Ectodermal cell (in vitro differentiated cells): ENCODE results near the gene PDK2.

Source experiments
- H3K27ac ChIP-seq: 2 replicates; pipeline ENCODE4 v1.7.0; 2013; ENCODE audit warnings: mild to moderate bottlenecking, low read depth, low read length; ENCODE audit not compliant: insufficient read depth, poor library complexity, severe bottlenecking
- H3K27me3 ChIP-seq: 2 replicates; pipeline ENCODE4 v1.7.0; 2013; ENCODE audit warnings: mild to moderate bottlenecking, low read length; ENCODE audit not compliant: insufficient read depth, control insufficient read depth, poor library complexity, severe bottlenecking
- H3K36me3 ChIP-seq: one replicate; pipeline ENCODE4 v1.7.0; 2013; ENCODE audit warnings: low read length; ENCODE audit not compliant: control insufficient read depth, insufficient read depth
- H3K4me1 ChIP-seq: one replicate; pipeline ENCODE4 v1.7.0; 2013; ENCODE audit warnings: low read length; ENCODE audit not compliant: control insufficient read depth, insufficient read depth
- H3K4me3 ChIP-seq: 2 replicates; pipeline ENCODE4 v1.7.0; 2013; ENCODE audit warnings: low read depth, low read length, control low read depth; ENCODE audit not compliant: insufficient read depth
- H3K9me3 ChIP-seq: 2 replicates; pipeline ENCODE4 v1.7.0; 2013; ENCODE audit warnings: mild to moderate bottlenecking, low read length, moderate library complexity; ENCODE audit not compliant: control insufficient read depth
- WGBS, 2 experiments: methylation state at CpG; one replicate each; pipeline ENCODE4 v1.1.7; 2013; ENCODE audit warnings: missing lambda C conversion rate in 2 of 2; 5-methylcytosine and 5-hydroxymethylcytosine counted together

The PDK2 gene

DNA sequence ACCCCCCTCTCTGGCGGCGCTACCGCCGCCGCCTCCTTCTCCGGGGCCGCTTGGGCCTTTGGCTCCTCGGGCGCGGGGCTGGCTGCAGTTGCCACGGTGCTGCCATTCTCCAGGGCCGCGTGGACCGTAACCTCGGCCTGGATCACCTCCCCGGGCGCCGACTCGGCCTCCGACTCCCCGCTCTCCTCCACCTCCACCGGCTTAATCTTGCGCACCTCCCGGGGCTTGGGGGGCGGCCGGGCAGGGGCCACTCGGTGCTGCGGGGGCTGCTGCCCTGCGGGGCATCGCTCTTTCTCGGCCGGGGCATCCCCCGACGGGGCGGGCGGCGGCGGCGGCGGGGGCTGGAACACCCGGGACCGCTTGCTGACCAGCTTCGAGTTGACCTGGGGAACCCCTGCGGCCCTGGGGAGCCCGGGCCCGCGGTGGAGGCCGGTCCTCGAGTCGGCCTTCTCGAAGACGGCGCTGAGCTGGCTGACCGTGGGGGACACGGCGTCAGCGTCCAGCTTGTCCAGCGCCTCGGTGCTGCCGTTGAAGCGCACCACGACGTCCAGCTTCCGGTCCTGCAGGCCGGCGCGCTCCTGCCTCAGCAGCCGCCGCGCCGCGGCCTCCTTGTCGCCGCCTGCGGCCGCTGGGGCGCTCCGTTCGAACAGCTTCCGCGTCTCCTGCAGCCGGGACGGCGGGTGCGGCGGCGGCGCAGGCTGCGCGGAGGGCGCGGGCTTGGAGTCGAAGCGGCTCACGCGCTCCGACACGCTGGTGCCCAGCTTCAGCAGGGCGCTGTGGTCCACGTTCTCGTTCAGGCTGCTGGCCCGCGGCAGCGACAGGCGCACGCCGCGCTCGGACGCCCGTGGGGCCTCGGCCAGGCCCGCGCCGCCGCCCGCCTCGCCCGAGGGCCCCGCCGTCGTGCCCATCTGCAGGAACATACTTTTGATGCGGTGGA lies 54.5 kb downstream of the PDK2 start:
- Histone ChIP-seq H3K4me3 (peak overlapping the region; percentile 70), H3K27me3 (peaks cover 16% of the 10 kb centered on the region), H3K9me3 (no peaks in the 10 kb centered on the region), H3K36me3 (peaks cover 4% of the 10 kb centered on the region), H3K27ac (no peak overlapping the region), H3K4me1 (peaks cover 38% of the 10 kb centered on the region)
- 0 to 1% methylated on average over 123 of the region's 123 CpGs for WGBS, 2 experiments

DNA sequence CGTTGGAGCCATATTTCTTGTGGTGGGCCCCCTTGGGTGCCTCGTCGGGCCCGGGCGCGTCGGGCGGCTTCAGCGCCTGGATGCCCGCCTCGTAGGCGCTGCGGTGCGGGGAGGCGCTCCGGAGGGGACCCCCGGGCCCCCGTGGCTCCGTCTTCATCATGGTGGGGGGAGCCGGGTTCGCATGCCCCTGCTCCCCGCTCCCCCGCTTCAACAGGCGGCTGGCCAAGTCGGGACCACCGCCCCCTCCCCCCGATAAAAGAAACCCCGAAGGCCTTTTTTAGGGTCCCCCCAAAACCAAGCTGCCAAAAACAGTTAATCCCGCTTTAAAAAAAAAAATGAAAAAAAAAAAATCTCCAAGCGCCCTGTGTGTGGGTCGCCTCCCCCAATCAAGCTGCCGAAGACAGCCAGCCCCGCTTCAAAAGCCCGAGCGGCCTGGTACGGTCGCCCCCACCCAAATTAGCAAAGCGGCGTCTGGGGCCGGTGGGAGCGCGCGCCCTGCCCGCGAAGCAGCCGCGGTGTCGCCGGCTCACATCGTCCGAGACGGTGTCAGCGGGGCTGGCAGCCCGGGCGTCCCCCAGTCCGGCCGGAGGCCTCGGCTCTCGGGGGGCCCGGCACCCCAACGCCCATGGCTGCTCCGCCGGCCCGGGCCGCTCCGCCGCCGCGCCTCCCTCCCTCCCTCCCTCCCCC lies 55.3 kb downstream of the PDK2 start, which contains the start of gene PPP1R9B:
Gene PPP1R9B (minus strand): TSS at position 324 of the 687 bp plus-strand sequence. CDS start 164 bp downstream, at position 160.
- 0% methylated on average over 69 of the region's 69 CpGs for WGBS, 2 experiments
- H3K36me3 ChIP-seq: no peaks in the 10 kb centered on the region
- peak within 1 kb of the TSS; percentile 52 for H3K27ac ChIP-seq
- peaks cover 38% of the 10 kb centered on the region for H3K4me1 ChIP-seq
- peak within 1 kb of the TSS; percentile 70 for H3K4me3 ChIP-seq
- H3K27me3 ChIP-seq: peaks cover 16% of the 10 kb centered on the region
- H3K9me3 ChIP-seq: no peaks in the 10 kb centered on the region

- peak overlapping the region; percentile 52 for H3K27ac ChIP-seq
- WGBS, 2 experiments: 1 to 2% methylated on average over 39 to 40 of the region's 40 CpGs
Observed at GRCh38 chr17:50151041-50151936, 56.1 kb downstream of the PDK2 start.

GRCh38 chr17:50151937-50152547 lies 56.9 kb downstream of the PDK2 start:
- H3K27ac ChIP-seq: peak overlapping the region; percentile 5
- peaks cover 16% of the 10 kb centered on the region for H3K27me3 ChIP-seq
- H3K4me3 ChIP-seq: peak overlapping the region; percentile 17
- WGBS, 2 experiments: 3 to 4% methylated on average over 12 of the region's 12 CpGs
- H3K36me3 ChIP-seq: no peaks in the 10 kb centered on the region
- no peaks in the 10 kb centered on the region for H3K9me3 ChIP-seq
- H3K4me1 ChIP-seq: peaks cover 24% of the 10 kb centered on the region

More at GRCh38 chr17:50151041-50151936, 56.1 kb downstream of the PDK2 start:
- Histone ChIP-seq H3K36me3 (no peaks in the 10 kb centered on the region), H3K4me3 (peak overlapping the region; percentile 70), H3K27me3 (peaks cover 16% of the 10 kb centered on the region), H3K4me1 (peaks cover 32% of the 10 kb centered on the region), H3K9me3 (no peaks in the 10 kb centered on the region)

- peaks cover 17% of the 10 kb centered on the region for H3K4me1 ChIP-seq
- H3K27ac ChIP-seq: no peak overlapping the region
- no peak overlapping the region for H3K4me3 ChIP-seq
- H3K27me3 ChIP-seq: peaks cover 16% of the 10 kb centered on the region
- H3K36me3 ChIP-seq: no peaks in the 10 kb centered on the region
- WGBS, 2 experiments: 76 to 84% methylated on average over 6 to 7 of the region's 7 CpGs
- H3K9me3 ChIP-seq: no peaks in the 10 kb centered on the region
Observed at GRCh38 chr17:50152736-50153135, 57.6 kb downstream of the PDK2 start.

- Histone ChIP-seq H3K9me3 (no peaks in the 10 kb centered on the region), H3K27ac (no peak overlapping the region), H3K4me1 (peaks cover 10% of the 10 kb centered on the region), H3K36me3 (no peaks in the 10 kb centered on the region), H3K4me3 (no peak overlapping the region), H3K27me3 (peaks cover 16% of the 10 kb centered on the region)
- WGBS, 2 experiments: 90 to 92% methylated on average over 16 of the region's 16 CpGs
Observed at GRCh38 chr17:50153650-50154575, 58.8 kb downstream of the PDK2 start.

- Histone ChIP-seq H3K4me3 (no peak overlapping the region), H3K36me3 (no peaks in the 10 kb centered on the region), H3K27ac (no peak overlapping the region), H3K4me1 (peaks cover 10% of the 10 kb centered on the region), H3K27me3 (peaks cover 10% of the 10 kb centered on the region), H3K9me3 (no peaks in the 10 kb centered on the region)
- WGBS, 2 experiments: 84 to 92% methylated on average over 1 of the region's 1 CpG
Observed at GRCh38 chr17:50154604-50155003, 59.5 kb downstream of the PDK2 start.

DNA sequence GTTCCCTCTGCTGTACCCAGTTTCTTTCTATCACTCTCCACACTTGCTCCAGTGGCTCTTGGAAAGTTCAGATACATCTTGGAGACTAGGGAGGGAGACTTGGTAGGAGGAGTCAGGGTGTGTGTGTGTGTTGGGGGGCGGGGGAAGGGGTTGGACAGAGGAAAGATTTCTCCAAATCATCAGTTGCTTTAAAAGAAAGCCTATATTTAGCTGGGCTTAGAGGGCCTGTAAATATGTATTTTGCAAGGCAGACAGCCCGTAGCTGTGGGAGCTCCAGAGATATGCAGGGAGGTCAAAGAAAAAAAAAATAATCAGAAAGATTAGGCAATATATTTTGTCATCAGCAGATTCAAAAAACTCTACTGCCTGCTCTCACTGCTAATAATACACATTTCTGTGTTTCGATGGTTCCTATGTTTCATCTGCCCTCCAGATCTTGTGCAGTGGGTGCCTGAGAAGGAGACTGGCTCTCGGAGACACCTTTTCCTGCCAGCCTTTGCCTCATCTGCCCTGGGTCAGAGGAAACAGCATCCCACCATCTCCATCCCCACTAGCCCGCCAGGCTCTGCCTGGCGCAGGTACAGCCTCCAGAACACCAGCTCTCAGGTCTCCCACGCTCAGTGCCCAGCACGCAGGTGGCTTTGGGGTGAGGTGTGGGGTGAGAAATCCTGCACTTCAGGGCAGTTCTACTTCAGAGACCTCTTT lies 60.1 kb downstream of the PDK2 start:
- Histone ChIP-seq H3K4me3 (no peak overlapping the region), H3K9me3 (no peaks in the 10 kb centered on the region), H3K36me3 (no peaks in the 10 kb centered on the region), H3K4me1 (peaks cover 10% of the 10 kb centered on the region), H3K27me3 (peaks cover 4% of the 10 kb centered on the region), H3K27ac (no peak overlapping the region)
- WGBS, 2 experiments: 83 to 92% methylated on average over 5 to 8 of the region's 8 CpGs
